Measurements from ENCODE around the gene KLHL13.

KLHL13 gene

DNA sequence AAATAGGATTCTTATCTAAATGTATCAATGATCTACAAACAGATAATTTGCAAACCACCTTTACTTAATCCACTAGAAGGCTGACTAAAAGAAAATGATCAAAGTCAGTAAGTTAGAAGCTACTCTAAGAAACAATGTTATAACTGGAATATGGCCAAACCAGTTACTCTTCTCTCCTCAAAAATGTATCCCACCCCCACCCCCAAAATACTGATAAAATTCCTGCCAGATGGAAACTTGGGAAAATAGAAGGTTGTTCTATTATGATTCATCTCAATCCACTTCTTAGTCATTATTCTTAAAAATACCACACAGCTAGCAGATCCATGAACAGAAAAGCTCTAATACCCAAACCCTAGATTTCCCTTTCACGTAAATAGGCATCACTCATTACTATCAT lies 206.4 kb downstream of the KLHL13 start:
- no peak for ATAC-seq
- TF ChIP-seq, protein P1, sequence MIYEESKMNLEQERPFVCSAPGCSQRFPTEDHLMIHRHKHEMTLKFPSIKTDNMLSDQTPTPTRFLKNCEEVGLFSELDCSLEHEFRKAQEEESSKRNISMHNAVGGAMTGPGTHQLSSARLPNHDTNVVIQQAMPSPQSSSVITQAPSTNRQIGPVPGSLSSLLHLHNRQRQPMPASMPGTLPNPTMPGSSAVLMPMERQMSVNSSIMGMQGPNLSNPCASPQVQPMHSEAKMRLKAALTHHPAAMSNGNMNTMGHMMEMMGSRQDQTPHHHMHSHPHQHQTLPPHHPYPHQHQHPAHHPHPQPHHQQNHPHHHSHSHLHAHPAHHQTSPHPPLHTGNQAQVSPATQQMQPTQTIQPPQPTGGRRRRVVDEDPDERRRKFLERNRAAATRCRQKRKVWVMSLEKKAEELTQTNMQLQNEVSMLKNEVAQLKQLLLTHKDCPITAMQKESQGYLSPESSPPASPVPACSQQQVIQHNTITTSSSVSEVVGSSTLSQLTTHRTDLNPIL (CRISPR knock-in tag; IDR thresholded peaks at IDR 0.05; ENCODE audit: low read depth): no peak
- TF ChIP-seq ZNF8 (CRISPR knock-in tag; IDR thresholded peaks at IDR 0.05): no peak
- no peak for TF ChIP-seq ZFP3 (CRISPR knock-in tag; IDR thresholded peaks at IDR 0.05)
- no peak for TF ChIP-seq ESRRG (CRISPR knock-in tag; IDR thresholded peaks at IDR 0.05)
- no peak for TF ChIP-seq ZC3H10 (CRISPR knock-in tag; IDR thresholded peaks at IDR 0.05)

DNA sequence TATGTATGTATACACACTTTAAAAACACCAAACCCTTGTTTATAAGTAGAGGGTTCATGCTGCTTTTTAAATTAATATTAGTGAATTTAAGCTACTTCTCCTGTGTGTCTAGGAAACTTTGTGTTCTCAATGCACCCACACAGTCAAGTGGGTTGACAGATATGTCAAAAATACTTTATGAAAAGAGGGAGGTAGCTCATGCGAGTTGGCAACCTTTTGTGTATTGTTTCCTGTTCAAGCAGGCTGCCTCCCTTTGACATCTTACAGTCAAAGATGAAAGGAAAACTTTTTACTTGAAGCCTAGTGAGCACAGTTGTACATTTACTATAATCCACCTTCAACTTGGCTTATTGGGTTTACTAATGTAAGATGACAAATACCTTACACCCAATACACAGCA lies 218.4 kb downstream of the KLHL13 start:
- no peak for ATAC-seq
- TF ChIP-seq, protein P2, sequence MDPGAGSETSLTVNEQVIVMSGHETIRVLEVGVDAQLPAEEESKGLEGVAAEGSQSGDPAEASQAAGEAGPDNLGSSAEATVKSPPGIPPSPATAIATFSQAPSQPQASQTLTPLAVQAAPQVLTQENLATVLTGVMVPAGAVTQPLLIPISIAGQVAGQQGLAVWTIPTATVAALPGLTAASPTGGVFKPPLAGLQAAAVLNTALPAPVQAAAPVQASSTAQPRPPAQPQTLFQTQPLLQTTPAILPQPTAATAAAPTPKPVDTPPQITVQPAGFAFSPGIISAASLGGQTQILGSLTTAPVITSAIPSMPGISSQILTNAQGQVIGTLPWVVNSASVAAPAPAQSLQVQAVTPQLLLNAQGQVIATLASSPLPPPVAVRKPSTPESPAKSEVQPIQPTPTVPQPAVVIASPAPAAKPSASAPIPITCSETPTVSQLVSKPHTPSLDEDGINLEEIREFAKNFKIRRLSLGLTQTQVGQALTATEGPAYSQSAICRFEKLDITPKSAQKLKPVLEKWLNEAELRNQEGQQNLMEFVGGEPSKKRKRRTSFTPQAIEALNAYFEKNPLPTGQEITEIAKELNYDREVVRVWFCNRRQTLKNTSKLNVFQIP (CRISPR knock-in tag; IDR thresholded peaks at IDR 0.05; ENCODE audit: borderline replicate concordance, low read depth): no peak
- TF ChIP-seq ARNTL (CRISPR knock-in tag; IDR thresholded peaks at IDR 0.05; ENCODE audit: borderline replicate concordance, low read depth) (no peak), SNAI2 (CRISPR knock-in tag; IDR thresholded peaks at IDR 0.05) (no peak), GLIS3 (CRISPR knock-in tag; IDR thresholded peaks at IDR 0.05) (no peak), ZNF565 (CRISPR knock-in tag; conservative IDR thresholded peaks at IDR 0.05; ENCODE audit: low read depth) (no peak), ZNF8 (CRISPR knock-in tag; IDR thresholded peaks at IDR 0.05) (no peak)
- TF ChIP-seq, protein P3, sequence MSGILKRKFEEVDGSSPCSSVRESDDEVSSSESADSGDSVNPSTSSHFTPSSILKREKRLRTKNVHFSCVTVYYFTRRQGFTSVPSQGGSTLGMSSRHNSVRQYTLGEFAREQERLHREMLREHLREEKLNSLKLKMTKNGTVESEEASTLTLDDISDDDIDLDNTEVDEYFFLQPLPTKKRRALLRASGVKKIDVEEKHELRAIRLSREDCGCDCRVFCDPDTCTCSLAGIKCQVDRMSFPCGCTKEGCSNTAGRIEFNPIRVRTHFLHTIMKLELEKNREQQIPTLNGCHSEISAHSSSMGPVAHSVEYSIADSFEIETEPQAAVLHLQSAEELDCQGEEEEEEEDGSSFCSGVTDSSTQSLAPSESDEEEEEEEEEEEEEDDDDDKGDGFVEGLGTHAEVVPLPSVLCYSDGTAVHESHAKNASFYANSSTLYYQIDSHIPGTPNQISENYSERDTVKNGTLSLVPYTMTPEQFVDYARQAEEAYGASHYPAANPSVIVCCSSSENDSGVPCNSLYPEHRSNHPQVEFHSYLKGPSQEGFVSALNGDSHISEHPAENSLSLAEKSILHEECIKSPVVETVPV (CRISPR knock-in tag; IDR thresholded peaks at IDR 0.05): no peak

DNA sequence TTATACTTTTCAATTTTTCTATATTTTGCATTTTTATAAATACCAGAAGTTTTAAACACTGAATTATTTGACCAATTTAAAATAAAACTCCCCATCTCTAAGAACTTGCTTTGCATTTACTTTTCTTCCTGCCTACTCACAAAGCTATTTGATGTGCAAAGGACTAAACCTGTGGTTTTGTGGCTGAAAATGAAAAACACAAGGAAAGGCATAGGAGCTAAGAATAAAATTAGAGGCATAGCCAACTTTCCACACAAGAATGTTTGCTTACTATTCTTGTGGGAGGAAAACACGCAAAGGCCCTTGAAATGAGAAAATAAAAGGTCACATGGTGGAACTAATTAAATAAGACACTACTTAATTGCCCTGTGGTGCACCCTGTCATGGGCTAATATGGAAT lies 221.2 kb downstream of the KLHL13 start:
- no peak for ATAC-seq
- TF ChIP-seq RARB (CRISPR knock-in tag; IDR thresholded peaks at IDR 0.05) (no peak), TOX (CRISPR knock-in tag; IDR thresholded peaks at IDR 0.05; ENCODE audit: borderline replicate concordance) (no peak), CSDC2 (CRISPR knock-in tag; IDR thresholded peaks at IDR 0.05) (no peak), OSR1 (CRISPR knock-in tag; IDR thresholded peaks at IDR 0.05) (no peak), ZNF70 (CRISPR knock-in tag; IDR thresholded peaks at IDR 0.05) (no peak), SNAI2 (CRISPR knock-in tag; IDR thresholded peaks at IDR 0.05) (no peak)
- TF ChIP-seq, protein P4, sequence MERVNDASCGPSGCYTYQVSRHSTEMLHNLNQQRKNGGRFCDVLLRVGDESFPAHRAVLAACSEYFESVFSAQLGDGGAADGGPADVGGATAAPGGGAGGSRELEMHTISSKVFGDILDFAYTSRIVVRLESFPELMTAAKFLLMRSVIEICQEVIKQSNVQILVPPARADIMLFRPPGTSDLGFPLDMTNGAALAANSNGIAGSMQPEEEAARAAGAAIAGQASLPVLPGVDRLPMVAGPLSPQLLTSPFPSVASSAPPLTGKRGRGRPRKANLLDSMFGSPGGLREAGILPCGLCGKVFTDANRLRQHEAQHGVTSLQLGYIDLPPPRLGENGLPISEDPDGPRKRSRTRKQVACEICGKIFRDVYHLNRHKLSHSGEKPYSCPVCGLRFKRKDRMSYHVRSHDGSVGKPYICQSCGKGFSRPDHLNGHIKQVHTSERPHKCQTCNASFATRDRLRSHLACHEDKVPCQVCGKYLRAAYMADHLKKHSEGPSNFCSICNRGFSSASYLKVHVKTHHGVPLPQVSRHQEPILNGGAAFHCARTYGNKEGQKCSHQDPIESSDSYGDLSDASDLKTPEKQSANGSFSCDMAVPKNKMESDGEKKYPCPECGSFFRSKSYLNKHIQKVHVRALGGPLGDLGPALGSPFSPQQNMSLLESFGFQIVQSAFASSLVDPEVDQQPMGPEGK (CRISPR knock-in tag; IDR thresholded peaks at IDR 0.05; ENCODE audit: borderline replicate concordance): no peak
- TF ChIP-seq, protein P2 (CRISPR knock-in tag; IDR thresholded peaks at IDR 0.05; ENCODE audit: borderline replicate concordance, low read depth): no peak
- TF ChIP-seq, protein P1 (CRISPR knock-in tag; IDR thresholded peaks at IDR 0.05; ENCODE audit: low read depth): no peak

DNA sequence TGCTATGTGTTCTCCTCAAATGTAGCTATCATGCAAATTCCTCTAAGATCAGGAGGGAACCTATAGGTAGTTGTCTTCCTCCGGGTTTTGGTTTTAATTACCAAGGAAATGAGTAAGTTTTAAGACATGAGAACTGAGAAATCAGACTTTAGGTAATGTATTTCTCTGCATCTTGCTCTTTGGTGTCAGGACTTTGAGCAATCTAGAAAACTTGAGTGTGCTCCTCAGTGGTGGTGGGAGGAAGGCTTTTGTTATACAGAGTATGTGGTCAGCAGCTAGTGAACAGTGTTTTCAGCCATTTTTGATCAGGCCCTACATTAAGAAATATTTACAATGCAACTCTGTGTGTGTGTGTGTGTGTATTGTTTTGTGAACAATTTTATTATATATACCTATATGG lies 224.1 kb downstream of the KLHL13 start:
- TF ChIP-seq ZC3H10 (CRISPR knock-in tag; IDR thresholded peaks at IDR 0.05) (no peak), OSR1 (CRISPR knock-in tag; IDR thresholded peaks at IDR 0.05) (no peak), SNAI2 (CRISPR knock-in tag; IDR thresholded peaks at IDR 0.05) (no peak), ISL1 (CRISPR knock-in tag; IDR thresholded peaks at IDR 0.05) (no peak), BACH2 (CRISPR knock-in tag; IDR thresholded peaks at IDR 0.05; ENCODE audit: borderline replicate concordance) (no peak)
- TF ChIP-seq, protein P3 (CRISPR knock-in tag; IDR thresholded peaks at IDR 0.05): no peak
- ATAC-seq: no peak
